K562 (cell line): Measurements from ENCODE around the gene IGF2R.

Experiments used
- EP300 ChIP-seq: IDR thresholded peaks from 2 replicates; pipeline ENCODE4 v1.6.1; 2012; ENCODE audit warnings: low read length, improper control_type of control experiment
- KAT7 ChIP-seq: sonication (generic); formaldehyde crosslinking; IDR thresholded peaks from 2 replicates; pipeline ENCODE4 v1.8.0; 2022; ENCODE audit warnings: missing genetic modification reagents, mild to moderate bottlenecking, borderline replicate concordance
- POLR2A ChIP-seq: fragments of 450-650 bp; conservative IDR thresholded peaks from 2 replicates; pipeline ENCODE4 v1.6.1; 2016
- SMC3 ChIP-seq: conservative IDR thresholded peaks from 2 replicates; pipeline ENCODE4 v1.6.1; 2011; ENCODE audit warnings: low read depth, low read length, improper control_type of control experiment; ENCODE audit not compliant: insufficient read depth

DNA sequence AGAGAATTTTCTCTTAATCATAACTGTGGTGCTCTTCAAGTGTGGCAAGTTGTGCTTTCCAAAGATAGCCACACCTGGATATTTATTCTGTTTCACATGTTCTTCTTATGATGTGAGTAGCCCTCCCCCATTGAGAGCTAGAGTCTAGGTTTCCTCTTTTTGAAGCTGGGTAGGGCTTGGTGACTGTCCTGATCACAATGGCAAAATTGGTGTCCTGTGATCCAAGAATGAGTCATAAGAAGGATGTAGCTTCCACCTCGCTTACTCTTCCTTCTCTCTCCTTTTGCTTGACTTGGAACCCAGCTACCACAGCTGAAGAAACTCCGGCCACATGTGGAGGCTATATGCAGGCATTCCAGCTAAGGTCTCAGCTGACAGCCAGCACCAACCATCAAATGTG is 7.4 kb upstream of the IGF2R start:
- no peak for TF ChIP-seq SMC3
- TF ChIP-seq POLR2A: no peak
- no peak for TF ChIP-seq EP300
- no peak for TF ChIP-seq KAT7 (CRISPR knock-in tag)
